Activated T-cell treated with anti-CD3 and anti-CD28 coated beads for 4 hours (primary cell): Measurements from ENCODE around the gene ACSL3.
"Not testable (repeated sequence)": the region's sequence is repeated elsewhere in the genome, so short reads cannot be mapped to it uniquely, and the experiment has no call there.

Source experiments
- DNase-seq: peaks from one replicate; pipeline ENCODE4 v3.0.0-alpha.2; 2020

The ACSL3 gene

GRCh38 chr2:222916229-222917197, 55.7 kb downstream of the ACSL3 start:
- no peak for DNase-seq

- not testable (repeated sequence) for DNase-seq
Measured at GRCh38 chr2:222917212-222917611, 56.4 kb downstream of the ACSL3 start.

- DNase-seq, result no peak
Measured at GRCh38 chr2:222919841-222920526, 59.1 kb downstream of the ACSL3 start.

- DNase-seq, result no peak
Measured at GRCh38 chr2:222920657-222921186, 59.9 kb downstream of the ACSL3 start.

- DNase-seq, result no peak
Measured at GRCh38 chr2:222922019-222922800, 61.4 kb downstream of the ACSL3 start.

- DNase-seq, result no peak
Measured at GRCh38 chr2:222926915-222927314, 66.1 kb downstream of the ACSL3 start.

GRCh38 chr2:222927600-222927999, 66.8 kb downstream of the ACSL3 start:
- DNase-seq, result no peak

- DNase-seq, result no peak
Measured at GRCh38 chr2:222928335-222928734, 67.5 kb downstream of the ACSL3 start.

- DNase-seq, result no peak
Measured at GRCh38 chr2:222930862-222931261, 70.0 kb downstream of the ACSL3 start.

- no peak for DNase-seq
Measured at GRCh38 chr2:222931659-222932058, 70.8 kb downstream of the ACSL3 start.

GRCh38 chr2:222933458-222933857, 72.6 kb downstream of the ACSL3 start:
- no peak for DNase-seq

- DNase-seq, result no peak
Measured at GRCh38 chr2:222935688-222936298, 75.0 kb downstream of the ACSL3 start.

GRCh38 chr2:222936705-222937104, 75.9 kb downstream of the ACSL3 start:
- no peak for DNase-seq

- no peak for DNase-seq
Measured at GRCh38 chr2:222938327-222938726, 77.5 kb downstream of the ACSL3 start.

- DNase-seq, result peak; percentile 42
Measured at GRCh38 chr2:222939208-222939856, 78.5 kb downstream of the ACSL3 start.

- DNase-seq, result no peak
Measured at GRCh38 chr2:222939979-222940378, 79.1 kb downstream of the ACSL3 start.

GRCh38 chr2:222941510-222942032, 80.7 kb downstream of the ACSL3 start:
- no peak for DNase-seq

- DNase-seq, result no peak
Measured at GRCh38 chr2:222942561-222942960, 81.7 kb downstream of the ACSL3 start.

- DNase-seq, result no peak
Measured at GRCh38 chr2:222942977-222943376, 82.1 kb downstream of the ACSL3 start.

- no peak for DNase-seq
Measured at GRCh38 chr2:222943820-222944219, 83.0 kb downstream of the ACSL3 start.

GRCh38 chr2:222944552-222944951, 83.7 kb downstream of the ACSL3 start:
- no peak for DNase-seq
